HepG2 (cell line): ENCODE data around the gene TFF1. TPM values are rescaled to one million over a fixed set of nuclear protein-coding genes. Genes with fewer than 3 reads are reported as not detected.
A peak's percentile ranks its signal among the peaks of the same experiment; 100 is the strongest.

Experiments
- AFF4 ChIP-seq: sonication (generic); formaldehyde crosslinking; IDR thresholded peaks from 2 replicates; pipeline ENCODE4 v1.4.0; 2020; ENCODE audit warnings: missing genetic modification reagents
- ATF7 ChIP-seq, 2 experiments: fragments of 450-650 bp in 1 of 2; sonication (generic) in 1 of 2; formaldehyde crosslinking in 1 of 2; IDR thresholded peaks; 2 replicates each; pipeline versions ENCODE4 v1.4.0 to v1.6.1; 2016 to 2020; ENCODE audit warnings: antibody characterized with exemption in 1 of 2, mild to moderate bottlenecking in 1 of 2, missing genetic modification reagents in 1 of 2
- CHD2 ChIP-seq: IDR thresholded peaks from 2 replicates; pipeline ENCODE4 v1.6.1; 2011; ENCODE audit warnings: low read depth, low read length, improper control_type of control experiment
- FOXK2 ChIP-seq: fragments of 450-650 bp; IDR thresholded peaks from 2 replicates; pipeline ENCODE4 v1.6.1; 2016
- GMEB1 ChIP-seq: sonication (generic); formaldehyde crosslinking; IDR thresholded peaks from 2 replicates; pipeline ENCODE4 v1.5.1; 2020; ENCODE audit warnings: missing genetic modification reagents, mild to moderate bottlenecking, borderline replicate concordance
- GRHL1 ChIP-seq: sonication (generic); formaldehyde crosslinking; conservative IDR thresholded peaks from 2 replicates; pipeline ENCODE4 v1.8.0; 2022; ENCODE audit warnings: missing genetic modification reagents
- GTF2F1 ChIP-seq: fragments of 150-350 bp; IDR thresholded peaks from 2 replicates; pipeline ENCODE4 v1.6.1; 2014; ENCODE audit warnings: low read length
- HOXA3 ChIP-seq: sonication (generic); formaldehyde crosslinking; IDR thresholded peaks from 2 replicates; pipeline ENCODE4 v1.5.0; 2020; ENCODE audit warnings: missing genetic modification reagents
- HOXA5 ChIP-seq: sonication (generic); formaldehyde crosslinking; IDR thresholded peaks from 2 replicates; pipeline ENCODE4 v1.4.0; 2020; ENCODE audit warnings: missing genetic modification reagents
- NFIB ChIP-seq: sonication (generic); formaldehyde crosslinking; IDR thresholded peaks from 2 replicates; pipeline ENCODE4 v1.9.0; 2021; ENCODE audit warnings: missing genetic modification reagents, mild to moderate bottlenecking, borderline replicate concordance
- NR1H2 ChIP-seq: sonication (generic); formaldehyde crosslinking; IDR thresholded peaks from 2 replicates; pipeline ENCODE4 v1.8.1; 2022; ENCODE audit warnings: low read depth, missing genetic modification reagents, borderline replicate concordance
- POLR2A ChIP-seq, 2 experiments: IDR thresholded peaks; 2 replicates each; pipeline ENCODE4 v1.6.1; 2011; ENCODE audit warnings: low read depth in 2 of 2, low read length in 2 of 2, mild to moderate bottlenecking in 1 of 2, moderate library complexity in 1 of 2; ENCODE audit not compliant: insufficient read depth in 1 of 2
- REL ChIP-seq: sonication (generic); formaldehyde crosslinking; conservative IDR thresholded peaks from 2 replicates; pipeline ENCODE4 v1.8.0; 2022; ENCODE audit warnings: mild to moderate bottlenecking, missing genetic modification reagents, moderate library complexity
- TFE3 ChIP-seq: IDR thresholded peaks from 2 replicates; pipeline ENCODE4 v1.6.1; 2016
- TOPORS ChIP-seq: sonication (generic); formaldehyde crosslinking; IDR thresholded peaks from 2 replicates; pipeline ENCODE4 v1.8.0; 2023; ENCODE audit warnings: mild to moderate bottlenecking, missing genetic modification reagents
- ZFP36L1 ChIP-seq: sonication (generic); formaldehyde crosslinking; IDR thresholded peaks from 2 replicates; pipeline ENCODE4 v1.8.0; 2022; ENCODE audit warnings: mild to moderate bottlenecking, missing genetic modification reagents, moderate library complexity
- ZNF160 ChIP-seq: sonication (generic); formaldehyde crosslinking; IDR thresholded peaks from 2 replicates; pipeline ENCODE4 v1.8.0; 2022; ENCODE audit warnings: mild to moderate bottlenecking, inconsistent platforms, missing genetic modification reagents
- ZNF296 ChIP-seq: sonication (generic); formaldehyde crosslinking; conservative IDR thresholded peaks from 2 replicates; pipeline ENCODE4 v1.5.0; 2020; ENCODE audit warnings: mild to moderate bottlenecking, missing genetic modification reagents
- ZNF432 ChIP-seq: sonication (generic); formaldehyde crosslinking; IDR thresholded peaks from 2 replicates; pipeline ENCODE4 v1.5.0; 2020; ENCODE audit warnings: missing genetic modification reagents, mild to moderate bottlenecking, borderline replicate concordance
- ZNF652 ChIP-seq: IDR thresholded peaks from 2 replicates; pipeline ENCODE4 v1.6.1; 2016; ENCODE audit warnings: low read depth, borderline replicate concordance
- ZNF660 ChIP-seq: sonication (generic); formaldehyde crosslinking; IDR thresholded peaks from 2 replicates; pipeline ENCODE4 v1.5.1; 2020; ENCODE audit warnings: mild to moderate bottlenecking, low read depth, missing genetic modification reagents, borderline replicate concordance
- ZNF775 ChIP-seq: sonication (generic); formaldehyde crosslinking; IDR thresholded peaks from 2 replicates; pipeline ENCODE4 v1.4.0; 2020; ENCODE audit warnings: missing genetic modification reagents, mild to moderate bottlenecking, moderate library complexity, borderline replicate concordance
- ZNF839 ChIP-seq: sonication (generic); formaldehyde crosslinking; IDR thresholded peaks from 2 replicates; pipeline ENCODE4 v1.4.0; 2020; ENCODE audit warnings: missing genetic modification reagents, mild to moderate bottlenecking, borderline replicate concordance
- polyA plus RNA-seq, 8 experiments: library from polyadenylated mRNA; depleted of rRNA in 3 of 8; stranded (reverse) in 7 of 8; unstranded in 1 of 8; fragments of >200 nt; fragmentation: Illumina TruSeq in 4 of 8; extraction: Trizol in 4 of 8; gene quantifications; 2 replicates each; pipeline versions ENCODE4 v1.2.1 to v1.2.3, GENCODE V29; 2011 to 2016; ENCODE audit warnings: low read depth in 4 of 8, missing spikeins in 1 of 8, mixed read lengths in 1 of 8; ENCODE audit not compliant: insufficient read depth in 1 of 8
- total RNA-seq, 5 experiments: library from RNA; depleted of rRNA; stranded (reverse); fragments of >200 nt; fragmentation: Illumina TruSeq; extraction: Trizol; gene quantifications; 2 replicates each; pipeline ENCODE4 v1.2.3, GENCODE V29; 2016; ENCODE audit warnings: low read depth in 1 of 5

The TFF1 gene
- total and polyA plus RNA-seq, 2 of the 13 experiments (the other 11 are each of a cell fraction or from before 2014, with no cell fraction given): 0.24 to 19.4 TPM

- TF ChIP-seq GMEB1 (CRISPR knock-in tag) (no peak), ZNF432 (no peak), GRHL1 (CRISPR knock-in tag) (no peak), ZNF660 (no peak), ZFP36L1 (CRISPR knock-in tag) (no peak), ZNF839 (CRISPR knock-in tag) (no peak), TOPORS (CRISPR knock-in tag) (no peak), HOXA3 (CRISPR knock-in tag) (peak; percentile 81), FOXK2 (peak; percentile 85), ATF7 (IDR thresholded peaks at IDR 0.05) (no peak), ATF7 (CRISPR knock-in tag; IDR thresholded peaks at IDR 0.05) (peak; percentile 75; the same call in 1 of the 2 replicates), ZNF775 (CRISPR knock-in tag) (no peak), AFF4 (CRISPR knock-in tag) (no peak), POLR2A (IDR thresholded peaks at IDR 0.05; ENCODE audit: insufficient read depth in 1 of 2, low read depth in 2 of 2, low read length in 2 of 2) (0 out of 4 replicates have a peak, but pooled peaks of 1 of the 2 experiments have one; percentile 15), GTF2F1 (no peak), ZNF160 (CRISPR knock-in tag) (no peak), NR1H2 (CRISPR knock-in tag) (no peak), TFE3 (CRISPR knock-in tag) (peak; percentile 95), ZNF652 (CRISPR knock-in tag) (no peak), REL (CRISPR knock-in tag) (no peak), NFIB (CRISPR knock-in tag) (no peak), CHD2 (no peak), ZNF296 (CRISPR knock-in tag) (no peak), HOXA5 (CRISPR knock-in tag) (peak; percentile 51; the same call in 1 of the 2 replicates)
Measured at GRCh38 chr21:42386034-42386591, 19.8 kb upstream of the TFF1 start (continued).
